ENCODE results near the gene PTPRN2.

The PTPRN2 gene

DNA sequence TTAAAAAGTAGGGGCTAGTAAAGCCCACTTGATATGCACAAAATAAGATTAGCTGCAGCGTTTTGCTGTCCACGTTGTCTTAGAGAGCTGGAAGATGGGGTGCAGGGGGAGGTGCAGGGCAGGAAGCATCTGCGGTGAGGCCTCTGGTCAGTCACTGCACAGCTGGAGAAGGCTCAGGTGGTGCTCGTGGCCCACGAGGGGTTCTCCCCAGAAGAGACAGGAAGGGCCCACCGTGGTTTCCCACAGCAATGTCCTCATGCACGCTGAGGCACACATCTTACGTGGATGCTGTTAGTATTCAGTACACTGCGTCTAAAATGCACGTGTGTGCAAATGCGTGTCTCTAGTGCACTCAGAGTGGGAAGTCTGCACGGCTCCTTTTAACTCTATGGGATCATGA lies 582.1 kb downstream of the PTPRN2 start:
- no peak for TF ChIP-seq CTCF (IDR thresholded peaks at IDR 0.05; ENCODE audit: insufficient read depth, missing control alignments)
- FAIRE-seq (no peak), DNase-seq (ENCODE audit: insufficient read length, low spot score) (no peak)

- TF ChIP-seq CTCF (IDR thresholded peaks at IDR 0.05; ENCODE audit: insufficient read depth, missing control alignments), result no peak
- DNase-seq (ENCODE audit: insufficient read length, low spot score) (no peak), FAIRE-seq (no peak)
These were observed 583.5 kb downstream of the PTPRN2 start for GRCh38 chr7:158004123-158004490.

GRCh38 chr7:158003441-158004122 lies 584.0 kb downstream of the PTPRN2 start:
- DNase-seq (ENCODE audit: insufficient read length, low spot score) (no peak), FAIRE-seq (no peak)
- no peak for TF ChIP-seq CTCF (IDR thresholded peaks at IDR 0.05; ENCODE audit: insufficient read depth, missing control alignments)

GRCh38 chr7:158002486-158003080 lies 585.0 kb downstream of the PTPRN2 start:
- FAIRE-seq, result no peak
- TF ChIP-seq CTCF (IDR thresholded peaks at IDR 0.05; ENCODE audit: insufficient read depth, missing control alignments), result no peak
- DNase-seq (ENCODE audit: insufficient read length, low spot score), result no peak

GRCh38 chr7:158001621-158002320 lies 585.9 kb downstream of the PTPRN2 start:
- TF ChIP-seq CTCF (IDR thresholded peaks at IDR 0.05; ENCODE audit: insufficient read depth, missing control alignments), result no peak
- FAIRE-seq (no peak), DNase-seq (ENCODE audit: insufficient read length, low spot score) (no peak)

- TF ChIP-seq CTCF (IDR thresholded peaks at IDR 0.05; ENCODE audit: insufficient read depth, missing control alignments), result no peak
- no peak for FAIRE-seq
- no peak for DNase-seq (ENCODE audit: insufficient read length, low spot score)
These were observed 586.6 kb downstream of the PTPRN2 start for GRCh38 chr7:158001003-158001402.

- no peak for FAIRE-seq
- no peak for DNase-seq (ENCODE audit: insufficient read length, low spot score)
- no peak for TF ChIP-seq CTCF (IDR thresholded peaks at IDR 0.05; ENCODE audit: insufficient read depth, missing control alignments)
These were observed 587.5 kb downstream of the PTPRN2 start for GRCh38 chr7:158000160-158000559.
